Coronary artery (tissue), 2 donors: Measurements from ENCODE around the gene SETD1A.

Experiments
- DNase-seq: peaks from one replicate; pipeline ENCODE4 v3.0.0-alpha.2; 2017; ENCODE audit warnings: low spot score
- H3K27ac ChIP-seq, 2 donors: fragments of 200-600 bp; sonication (generic); one replicate each; pipeline ENCODE4 v1.5.1; 2016 to 2019
- H3K4me3 ChIP-seq: fragments of 200-600 bp; sonication (generic); 2 replicates; pipeline ENCODE4 v1.5.1; 2016; ENCODE audit warnings: mild to moderate bottlenecking, moderate library complexity
- CTCF ChIP-seq: fragments of 200-600 bp; sonication (generic); IDR thresholded peaks from one replicate; pipeline ENCODE4 v1.5.1; 2019; ENCODE audit warnings: antibody characterized with exemption

The SETD1A gene

GRCh38 chr16:30925632-30925987, 31.9 kb upstream of the SETD1A start:
- no peak for DNase-seq
- Histone ChIP-seq H3K4me3 (no peak overlapping the region), H3K27ac (no peak overlapping the region)
- no peak for TF ChIP-seq CTCF

- no peak overlapping the region for H3K4me3 ChIP-seq
- H3K27ac ChIP-seq: no peak overlapping the region
- TF ChIP-seq CTCF: no peak
- DNase-seq: no peak
Observed at GRCh38 chr16:30925995-30926811, 31.4 kb upstream of the SETD1A start.

- peak overlapping the region in 1 of 2 donors; percentile 3 for H3K27ac ChIP-seq
- no peak for TF ChIP-seq CTCF
- DNase-seq: no peak
- H3K4me3 ChIP-seq: no peak overlapping the region
Observed at GRCh38 chr16:30926937-30927788, 30.4 kb upstream of the SETD1A start.

- DNase-seq: no peak
- TF ChIP-seq CTCF: no peak
- peak overlapping the region in 1 of 2 donors; percentile 3 for H3K27ac ChIP-seq
- H3K4me3 ChIP-seq: no peak overlapping the region
Observed at GRCh38 chr16:30927789-30928378, 29.7 kb upstream of the SETD1A start.

GRCh38 chr16:30928390-30928789, 29.2 kb upstream of the SETD1A start:
- Histone ChIP-seq H3K27ac (no peak overlapping the region), H3K4me3 (no peak overlapping the region)
- TF ChIP-seq CTCF: no peak
- no peak for DNase-seq

- no peak for DNase-seq
- H3K27ac ChIP-seq: no peak overlapping the region
- TF ChIP-seq CTCF: no peak
- no peak overlapping the region for H3K4me3 ChIP-seq
Observed at GRCh38 chr16:30929167-30929566, 28.4 kb upstream of the SETD1A start.
